NOMO-1 (cell line): ENCODE results near the gene AFM.
"Not testable (repeated sequence)": the region's sequence is repeated elsewhere in the genome, so short reads cannot be mapped to it uniquely, and the experiment has no call there.

Experiments used
- DNase-seq, 2 experiments: peaks; one replicate each; lab custom pipeline; 2025; ENCODE audit not compliant: unreplicated experiment in 2 of 2; lab: John Stamatoyannopoulos, UW

The AFM gene

GRCh38 chr4:73501664-73502265 lies 20.2 kb downstream of the AFM start:
- no peak for DNase-seq

GRCh38 chr4:73505567-73505966 lies 24.0 kb downstream of the AFM start:
- DNase-seq, result peak; percentile 9 to 89

GRCh38 chr4:73507541-73507940 lies 26.0 kb downstream of the AFM start:
- DNase-seq, result no peak

- DNase-seq, result no peak
These were observed 27.1 kb downstream of the AFM start for GRCh38 chr4:73508651-73509050.

GRCh38 chr4:73518340-73518739 lies 36.8 kb downstream of the AFM start:
- no peak for DNase-seq

- no peak for DNase-seq
These were observed 39.3 kb downstream of the AFM start for GRCh38 chr4:73520821-73521220.

GRCh38 chr4:73523126-73523525 lies 41.6 kb downstream of the AFM start:
- DNase-seq, result no peak

- no peak for DNase-seq
These were observed 44.1 kb downstream of the AFM start for GRCh38 chr4:73525611-73526010.

GRCh38 chr4:73527196-73527595 lies 45.7 kb downstream of the AFM start:
- no peak for DNase-seq

GRCh38 chr4:73528171-73528570 lies 46.6 kb downstream of the AFM start:
- DNase-seq, result no peak

GRCh38 chr4:73533515-73534422 lies 52.2 kb downstream of the AFM start:
- no peak for DNase-seq

GRCh38 chr4:73538162-73538561 lies 56.6 kb downstream of the AFM start:
- no peak for DNase-seq

GRCh38 chr4:73539386-73539785 lies 57.8 kb downstream of the AFM start:
- DNase-seq, result no peak

GRCh38 chr4:73540826-73541225 lies 59.3 kb downstream of the AFM start:
- DNase-seq, result no peak

GRCh38 chr4:73541251-73541650 lies 59.7 kb downstream of the AFM start:
- no peak for DNase-seq

GRCh38 chr4:73544620-73545019 lies 63.1 kb downstream of the AFM start:
- DNase-seq, result no peak

GRCh38 chr4:73550865-73551264 lies 69.3 kb downstream of the AFM start:
- DNase-seq, result not testable (repeated sequence)
